ENCODE results near the gene ZNF277.

ZNF277 gene

DNA sequence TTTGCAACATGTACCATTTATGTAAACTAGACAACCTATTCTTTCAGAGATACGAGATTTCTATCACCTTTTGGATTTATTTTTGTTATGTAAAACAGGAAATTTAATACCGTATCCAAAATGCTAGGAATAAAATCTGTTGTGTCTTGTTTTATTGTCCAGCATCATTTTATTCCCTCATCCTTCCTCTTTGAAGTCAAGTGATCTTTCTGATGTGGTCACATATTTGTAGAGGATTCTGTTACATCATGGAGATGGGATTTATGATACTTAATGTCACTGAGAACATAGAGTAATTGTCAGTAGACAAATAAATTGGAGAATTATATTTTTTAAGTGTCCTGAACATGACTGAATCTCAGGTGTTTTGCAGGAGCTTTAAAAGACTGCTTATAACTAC is 64.7 kb downstream of the ZNF277 start (continued):
- TF ChIP-seq, protein P1, sequence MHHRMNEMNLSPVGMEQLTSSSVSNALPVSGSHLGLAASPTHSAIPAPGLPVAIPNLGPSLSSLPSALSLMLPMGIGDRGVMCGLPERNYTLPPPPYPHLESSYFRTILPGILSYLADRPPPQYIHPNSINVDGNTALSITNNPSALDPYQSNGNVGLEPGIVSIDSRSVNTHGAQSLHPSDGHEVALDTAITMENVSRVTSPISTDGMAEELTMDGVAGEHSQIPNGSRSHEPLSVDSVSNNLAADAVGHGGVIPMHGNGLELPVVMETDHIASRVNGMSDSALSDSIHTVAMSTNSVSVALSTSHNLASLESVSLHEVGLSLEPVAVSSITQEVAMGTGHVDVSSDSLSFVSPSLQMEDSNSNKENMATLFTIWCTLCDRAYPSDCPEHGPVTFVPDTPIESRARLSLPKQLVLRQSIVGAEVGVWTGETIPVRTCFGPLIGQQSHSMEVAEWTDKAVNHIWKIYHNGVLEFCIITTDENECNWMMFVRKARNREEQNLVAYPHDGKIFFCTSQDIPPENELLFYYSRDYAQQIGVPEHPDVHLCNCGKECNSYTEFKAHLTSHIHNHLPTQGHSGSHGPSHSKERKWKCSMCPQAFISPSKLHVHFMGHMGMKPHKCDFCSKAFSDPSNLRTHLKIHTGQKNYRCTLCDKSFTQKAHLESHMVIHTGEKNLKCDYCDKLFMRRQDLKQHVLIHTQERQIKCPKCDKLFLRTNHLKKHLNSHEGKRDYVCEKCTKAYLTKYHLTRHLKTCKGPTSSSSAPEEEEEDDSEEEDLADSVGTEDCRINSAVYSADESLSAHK (tag by site-specific recombination; IDR thresholded peaks at IDR 0.05), result peak; percentile 37; the same call in 1 of the 2 replicates
- TF ChIP-seq, protein P2, sequence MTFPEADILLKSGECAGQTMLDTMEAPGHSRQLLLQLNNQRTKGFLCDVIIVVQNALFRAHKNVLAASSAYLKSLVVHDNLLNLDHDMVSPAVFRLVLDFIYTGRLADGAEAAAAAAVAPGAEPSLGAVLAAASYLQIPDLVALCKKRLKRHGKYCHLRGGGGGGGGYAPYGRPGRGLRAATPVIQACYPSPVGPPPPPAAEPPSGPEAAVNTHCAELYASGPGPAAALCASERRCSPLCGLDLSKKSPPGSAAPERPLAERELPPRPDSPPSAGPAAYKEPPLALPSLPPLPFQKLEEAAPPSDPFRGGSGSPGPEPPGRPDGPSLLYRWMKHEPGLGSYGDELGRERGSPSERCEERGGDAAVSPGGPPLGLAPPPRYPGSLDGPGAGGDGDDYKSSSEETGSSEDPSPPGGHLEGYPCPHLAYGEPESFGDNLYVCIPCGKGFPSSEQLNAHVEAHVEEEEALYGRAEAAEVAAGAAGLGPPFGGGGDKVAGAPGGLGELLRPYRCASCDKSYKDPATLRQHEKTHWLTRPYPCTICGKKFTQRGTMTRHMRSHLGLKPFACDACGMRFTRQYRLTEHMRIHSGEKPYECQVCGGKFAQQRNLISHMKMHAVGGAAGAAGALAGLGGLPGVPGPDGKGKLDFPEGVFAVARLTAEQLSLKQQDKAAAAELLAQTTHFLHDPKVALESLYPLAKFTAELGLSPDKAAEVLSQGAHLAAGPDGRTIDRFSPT (tag by site-specific recombination; IDR thresholded peaks at IDR 0.05), result peak; percentile 83
- TF ChIP-seq ZNF501 (tag by site-specific recombination; IDR thresholded peaks at IDR 0.05) (no peak), KLF8 (tag by site-specific recombination; IDR thresholded peaks at IDR 0.05) (peak; percentile 75), GLI2 (tag by site-specific recombination; IDR thresholded peaks at IDR 0.05; ENCODE audit: borderline replicate concordance, low read depth) (peak; percentile 42; the same call in 1 of the 2 replicates), ZNF510 (tag by site-specific recombination; IDR thresholded peaks at IDR 0.05; ENCODE audit: insufficient replicate concordance) (peak; percentile 75), ZEB2 (tag by site-specific recombination; IDR thresholded peaks at IDR 0.05) (peak; percentile 78), ZNF16 (tag by site-specific recombination; IDR thresholded peaks at IDR 0.05; ENCODE audit: low read depth) (no peak), TCF7L2 (IDR thresholded peaks at IDR 0.05; ENCODE audit: borderline replicate concordance, low read depth, low read length) (peak; percentile 77; the same call in 1 of the 2 replicates), ZNF530 (tag by site-specific recombination; IDR thresholded peaks at IDR 0.05; ENCODE audit: low read depth) (no peak), ZNF366 (tag by site-specific recombination; conservative IDR thresholded peaks at IDR 0.05) (peak; percentile 75), ZNF629 (tag by site-specific recombination; IDR thresholded peaks at IDR 0.05) (peak; percentile 61), SP7 (tag by site-specific recombination; IDR thresholded peaks at IDR 0.05) (peak; percentile 29; the same call in 1 of the 2 replicates), OVOL3 (tag by site-specific recombination; IDR thresholded peaks at IDR 0.05) (peak; percentile 60; the same call in 1 of the 2 replicates)
- TF ChIP-seq, protein P3, sequence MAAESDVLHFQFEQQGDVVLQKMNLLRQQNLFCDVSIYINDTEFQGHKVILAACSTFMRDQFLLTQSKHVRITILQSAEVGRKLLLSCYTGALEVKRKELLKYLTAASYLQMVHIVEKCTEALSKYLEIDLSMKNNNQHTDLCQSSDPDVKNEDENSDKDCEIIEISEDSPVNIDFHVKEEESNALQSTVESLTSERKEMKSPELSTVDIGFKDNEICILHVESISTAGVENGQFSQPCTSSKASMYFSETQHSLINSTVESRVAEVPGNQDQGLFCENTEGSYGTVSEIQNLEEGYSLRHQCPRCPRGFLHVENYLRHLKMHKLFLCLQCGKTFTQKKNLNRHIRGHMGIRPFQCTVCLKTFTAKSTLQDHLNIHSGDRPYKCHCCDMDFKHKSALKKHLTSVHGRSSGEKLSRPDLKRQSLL (tag by site-specific recombination; IDR thresholded peaks at IDR 0.05), result peak; percentile 56
- TF ChIP-seq, protein P4, sequence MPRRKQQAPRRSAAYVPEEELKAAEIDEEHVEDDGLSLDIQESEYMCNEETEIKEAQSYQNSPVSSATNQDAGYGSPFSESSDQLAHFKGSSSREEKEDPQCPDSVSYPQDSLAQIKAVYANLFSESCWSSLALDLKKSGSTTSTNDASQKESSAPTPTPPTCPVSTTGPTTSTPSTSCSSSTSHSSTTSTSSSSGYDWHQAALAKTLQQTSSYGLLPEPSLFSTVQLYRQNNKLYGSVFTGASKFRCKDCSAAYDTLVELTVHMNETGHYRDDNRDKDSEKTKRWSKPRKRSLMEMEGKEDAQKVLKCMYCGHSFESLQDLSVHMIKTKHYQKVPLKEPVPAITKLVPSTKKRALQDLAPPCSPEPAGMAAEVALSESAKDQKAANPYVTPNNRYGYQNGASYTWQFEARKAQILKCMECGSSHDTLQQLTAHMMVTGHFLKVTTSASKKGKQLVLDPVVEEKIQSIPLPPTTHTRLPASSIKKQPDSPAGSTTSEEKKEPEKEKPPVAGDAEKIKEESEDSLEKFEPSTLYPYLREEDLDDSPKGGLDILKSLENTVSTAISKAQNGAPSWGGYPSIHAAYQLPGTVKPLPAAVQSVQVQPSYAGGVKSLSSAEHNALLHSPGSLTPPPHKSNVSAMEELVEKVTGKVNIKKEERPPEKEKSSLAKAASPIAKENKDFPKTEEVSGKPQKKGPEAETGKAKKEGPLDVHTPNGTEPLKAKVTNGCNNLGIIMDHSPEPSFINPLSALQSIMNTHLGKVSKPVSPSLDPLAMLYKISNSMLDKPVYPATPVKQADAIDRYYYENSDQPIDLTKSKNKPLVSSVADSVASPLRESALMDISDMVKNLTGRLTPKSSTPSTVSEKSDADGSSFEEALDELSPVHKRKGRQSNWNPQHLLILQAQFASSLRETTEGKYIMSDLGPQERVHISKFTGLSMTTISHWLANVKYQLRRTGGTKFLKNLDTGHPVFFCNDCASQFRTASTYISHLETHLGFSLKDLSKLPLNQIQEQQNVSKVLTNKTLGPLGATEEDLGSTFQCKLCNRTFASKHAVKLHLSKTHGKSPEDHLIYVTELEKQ (tag by site-specific recombination; IDR thresholded peaks at IDR 0.05; ENCODE audit: borderline replicate concordance), result peak; percentile 38; the same call in 1 of the 2 replicates
- TF ChIP-seq, protein P5, sequence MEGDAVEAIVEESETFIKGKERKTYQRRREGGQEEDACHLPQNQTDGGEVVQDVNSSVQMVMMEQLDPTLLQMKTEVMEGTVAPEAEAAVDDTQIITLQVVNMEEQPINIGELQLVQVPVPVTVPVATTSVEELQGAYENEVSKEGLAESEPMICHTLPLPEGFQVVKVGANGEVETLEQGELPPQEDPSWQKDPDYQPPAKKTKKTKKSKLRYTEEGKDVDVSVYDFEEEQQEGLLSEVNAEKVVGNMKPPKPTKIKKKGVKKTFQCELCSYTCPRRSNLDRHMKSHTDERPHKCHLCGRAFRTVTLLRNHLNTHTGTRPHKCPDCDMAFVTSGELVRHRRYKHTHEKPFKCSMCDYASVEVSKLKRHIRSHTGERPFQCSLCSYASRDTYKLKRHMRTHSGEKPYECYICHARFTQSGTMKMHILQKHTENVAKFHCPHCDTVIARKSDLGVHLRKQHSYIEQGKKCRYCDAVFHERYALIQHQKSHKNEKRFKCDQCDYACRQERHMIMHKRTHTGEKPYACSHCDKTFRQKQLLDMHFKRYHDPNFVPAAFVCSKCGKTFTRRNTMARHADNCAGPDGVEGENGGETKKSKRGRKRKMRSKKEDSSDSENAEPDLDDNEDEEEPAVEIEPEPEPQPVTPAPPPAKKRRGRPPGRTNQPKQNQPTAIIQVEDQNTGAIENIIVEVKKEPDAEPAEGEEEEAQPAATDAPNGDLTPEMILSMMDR (tag by site-specific recombination; IDR thresholded peaks at IDR 0.05), result no peak
